Panc1 (cell line): Measurements from ENCODE around the gene CREBBP.

Source experiments
- CTCF ChIP-seq: fragments of 450-650 bp; IDR thresholded peaks from 2 replicates; pipeline ENCODE4 v1.5.1; 2017; ENCODE audit warnings: mild to moderate bottlenecking
- SIN3A ChIP-seq: IDR thresholded peaks from 2 replicates; pipeline ENCODE4 v1.6.1; 2012; ENCODE audit warnings: low read depth, mild to moderate bottlenecking, low read length, moderate library complexity, borderline replicate concordance; ENCODE audit not compliant: insufficient read depth

GRCh38 chr16:3690470-3690928 lies 190.0 kb downstream of the CREBBP start:
- TF ChIP-seq CTCF (peak; percentile 96), SIN3A (no peak)
